GM18505 (cell line): ENCODE measurements around the gene SPATA12.

Source experiments
- ATAC-seq: cut with Tn5 transposase; IDR thresholded peaks from one replicate; pipeline ENCODE4 v1.9.1; 2021; ENCODE audit not compliant: unreplicated experiment
- POLR2A ChIP-seq: IDR thresholded peaks from 4 replicates; pipeline ENCODE4 v1.6.1; 2011; ENCODE audit warnings: borderline replicate concordance; ENCODE audit not compliant: insufficient read depth, insufficient read length; ENCODE audit errors: extremely low read depth

SPATA12 gene

DNA sequence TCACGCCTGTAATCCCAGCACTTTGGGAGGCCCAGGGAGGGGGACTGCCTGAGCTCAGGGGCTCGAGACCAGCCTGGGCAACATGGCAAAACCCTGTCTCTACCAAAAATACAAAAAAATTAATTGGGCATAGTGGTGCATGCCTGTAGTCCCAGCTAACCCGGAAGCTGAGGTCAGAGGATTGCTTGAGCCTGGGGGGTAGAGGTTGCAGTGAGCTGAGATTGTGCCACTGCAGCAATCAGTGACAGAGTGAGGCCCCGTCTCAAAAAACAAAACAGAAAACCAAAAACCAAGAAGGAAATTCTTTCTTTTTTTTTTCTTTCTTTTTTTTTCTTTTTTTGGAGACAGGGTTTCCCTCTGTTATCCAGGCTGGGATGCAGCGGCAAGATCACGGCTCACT lies 3.5 kb downstream of the SPATA12 start:
- no peak for TF ChIP-seq POLR2A
- ATAC-seq = no peak

GRCh38 chr3:57064572-57064971 lies 4.1 kb downstream of the SPATA12 start:
- TF ChIP-seq POLR2A = no peak
- ATAC-seq = no peak

DNA sequence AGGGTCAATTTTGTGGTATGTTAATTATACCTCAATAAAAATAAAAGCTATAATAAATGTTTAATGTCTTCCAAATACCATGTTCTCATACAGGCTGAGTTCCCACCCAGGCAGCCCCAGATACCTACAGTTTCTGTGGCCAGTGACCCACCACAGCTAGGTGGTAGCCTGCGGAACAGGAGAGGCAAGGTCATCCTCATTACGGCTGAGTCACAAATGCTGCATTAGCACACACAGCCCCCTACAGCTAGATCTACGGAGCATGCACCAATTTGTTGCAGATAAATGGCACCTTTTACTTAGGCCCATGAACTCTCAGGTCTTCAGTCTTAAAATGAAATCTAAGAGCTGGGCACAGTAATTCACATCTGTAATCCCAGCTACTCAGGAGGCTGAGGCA lies 5.1 kb downstream of the SPATA12 start:
- no peak for ATAC-seq
- TF ChIP-seq POLR2A = no peak

GRCh38 chr3:57066471-57066870 lies 6.0 kb downstream of the SPATA12 start:
- no peak for ATAC-seq

DNA sequence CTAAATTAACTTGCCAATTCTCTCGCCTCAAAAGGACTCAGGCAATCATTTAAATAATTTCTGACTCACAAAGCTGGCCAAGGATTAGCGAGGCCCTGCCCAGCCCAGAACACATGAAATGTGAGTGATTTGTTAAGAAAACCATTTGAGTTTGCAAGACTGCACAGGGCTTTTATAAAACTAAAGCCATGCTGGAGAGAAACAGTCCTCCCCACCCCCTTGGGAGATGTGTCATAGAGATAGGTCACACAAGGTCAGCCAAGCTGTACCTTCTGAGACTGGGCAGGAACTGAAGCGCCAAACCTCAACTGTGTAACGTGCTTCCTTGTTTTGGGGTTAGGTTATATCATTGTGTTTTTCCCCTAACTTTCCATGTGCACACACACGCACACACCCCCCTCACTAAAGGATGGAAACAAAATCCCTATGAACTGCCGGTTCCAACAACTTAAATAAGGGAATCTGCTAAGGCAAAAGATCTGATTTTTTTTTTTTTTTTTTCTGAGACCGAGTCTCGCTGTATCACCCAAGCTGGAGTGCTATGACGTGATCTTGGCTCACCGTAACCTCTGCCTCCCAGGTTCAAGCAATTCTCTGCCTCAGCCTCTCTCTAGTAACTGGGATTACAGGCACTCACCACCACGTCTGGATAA lies 8.1 kb downstream of the SPATA12 start:
- peak; percentile 97 for ATAC-seq
- no peak for TF ChIP-seq POLR2A

More at GRCh38 chr3:57066471-57066870, 6.0 kb downstream of the SPATA12 start:
- TF ChIP-seq POLR2A = no peak

- no peak for ATAC-seq
- TF ChIP-seq POLR2A = no peak
Measured at GRCh38 chr3:57069503-57069902, 9.0 kb downstream of the SPATA12 start.

GRCh38 chr3:57073628-57074027 lies 13.2 kb downstream of the SPATA12 start:
- ATAC-seq = no peak
- TF ChIP-seq POLR2A = no peak

DNA sequence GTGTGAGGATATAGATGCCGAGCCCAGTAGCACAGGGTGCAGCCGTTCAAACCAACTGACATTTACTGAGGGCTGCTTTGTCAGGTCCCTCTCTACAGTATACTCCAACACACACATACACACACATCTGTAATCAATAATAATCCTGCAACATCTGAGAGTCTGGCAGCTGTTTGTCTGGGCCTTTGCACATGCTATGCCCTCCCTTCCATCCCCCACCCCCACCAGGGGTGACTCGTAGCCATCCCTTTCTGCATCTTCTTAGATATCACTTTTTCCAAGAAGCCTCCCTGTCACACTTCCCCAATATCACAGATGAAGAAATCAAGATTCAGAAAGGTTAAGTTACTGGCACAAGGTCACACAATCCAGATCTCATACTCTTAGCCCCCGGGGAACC lies 13.7 kb downstream of the SPATA12 start:
- no peak for TF ChIP-seq POLR2A
- no peak for ATAC-seq

- TF ChIP-seq POLR2A = no peak
- ATAC-seq = no peak
Measured at GRCh38 chr3:57076422-57076951, 16.0 kb downstream of the SPATA12 start.

- TF ChIP-seq POLR2A = no peak
- no peak for ATAC-seq
Measured at GRCh38 chr3:57077630-57078343, 17.3 kb downstream of the SPATA12 start.

GRCh38 chr3:57078344-57078634 lies 17.8 kb downstream of the SPATA12 start:
- TF ChIP-seq POLR2A = no peak
- ATAC-seq = no peak

DNA sequence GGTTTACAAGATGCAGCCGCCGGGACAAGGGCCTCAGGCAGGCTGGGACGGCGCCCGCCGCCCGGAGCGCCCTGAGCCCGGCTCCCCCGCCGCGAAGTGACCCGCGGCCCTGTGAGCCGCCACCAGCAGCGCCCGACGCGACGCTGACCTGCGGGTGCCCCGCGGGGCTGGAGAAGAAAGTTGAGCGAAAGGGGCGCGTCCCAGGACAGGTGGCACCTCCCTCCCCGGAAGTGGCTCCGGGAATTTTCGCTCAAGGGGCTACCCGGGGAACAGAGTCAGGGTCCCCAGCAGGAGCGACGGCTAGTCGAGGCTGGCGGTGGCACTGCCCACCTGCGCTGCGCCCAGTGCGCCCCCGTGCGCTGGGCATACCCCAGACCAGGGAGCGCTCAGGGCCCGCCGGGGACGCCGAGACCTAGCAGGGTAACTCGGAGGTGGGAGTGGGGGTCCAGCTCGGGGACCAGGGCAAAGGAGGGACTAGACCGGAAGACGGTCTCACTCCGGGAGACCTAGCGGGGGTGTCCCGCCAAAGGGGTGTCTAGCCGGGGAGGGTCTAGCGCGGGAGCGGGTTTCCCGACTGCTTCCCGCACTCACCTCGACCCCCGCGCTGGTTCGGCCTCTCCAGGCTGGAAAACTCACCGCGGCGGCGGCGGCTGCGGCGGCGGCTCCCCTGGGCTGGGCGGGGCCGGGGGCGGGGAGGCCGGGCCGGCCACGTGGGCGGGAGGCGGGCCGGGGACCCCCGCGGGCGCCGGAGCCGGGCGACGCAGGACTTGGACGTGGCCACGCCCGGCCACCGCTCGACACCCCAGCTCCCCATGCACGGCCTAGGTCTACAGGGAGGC lies 18.4 kb downstream of the SPATA12 start:
- no peak for TF ChIP-seq POLR2A
- no peak for ATAC-seq

- no peak for ATAC-seq
- TF ChIP-seq POLR2A = no peak
Measured at GRCh38 chr3:57079474-57079831, 19.0 kb downstream of the SPATA12 start.
